GM06990 (cell line): ENCODE results near the gene MARK1.

Source experiments
- DNase-seq: peaks from one replicate; pipeline ENCODE4 v3.0.0-alpha.2; 2011; ENCODE audit not compliant: insufficient read length; ENCODE audit errors: extremely low read depth
- H3K27me3 ChIP-seq: replicated peaks from 2 replicates; pipeline ENCODE4 v1.6.0; 2011; ENCODE audit warnings: low read length; ENCODE audit not compliant: control insufficient read depth, insufficient read depth
- H3K36me3 ChIP-seq: 2 replicates; pipeline ENCODE4 v1.5.1; 2011; ENCODE audit warnings: low read length; ENCODE audit not compliant: control insufficient read depth, insufficient read depth
- H3K4me3 ChIP-seq: replicated peaks from 2 replicates; pipeline ENCODE4 v1.5.1; 2011; ENCODE audit warnings: low read depth, mild to moderate bottlenecking, control low read depth, low read length
- CTCF ChIP-seq: IDR thresholded peaks from 2 replicates; pipeline ENCODE4 v1.5.1; 2011; ENCODE audit warnings: low read length, control low read depth, mild to moderate bottlenecking, inconsistent platforms; ENCODE audit not compliant: insufficient read depth, poor library complexity, severe bottlenecking

The MARK1 gene

GRCh38 chr1:220706480-220706879 is 178.5 kb downstream of the MARK1 start:
- no peak for TF ChIP-seq CTCF
- no peaks in the 10 kb centered on the region for H3K27me3 ChIP-seq

GRCh38 chr1:220707160-220707559 is 179.2 kb downstream of the MARK1 start:
- DNase-seq = no peak
- no peak for TF ChIP-seq CTCF
- no peaks in the 10 kb centered on the region for H3K36me3 ChIP-seq

More at GRCh38 chr1:220706480-220706879, 178.5 kb downstream of the MARK1 start:
- H3K36me3 ChIP-seq = no peaks in the 10 kb centered on the region
- no peak for DNase-seq
- no peak overlapping the region for H3K4me3 ChIP-seq

GRCh38 chr1:220708244-220708643 is 180.3 kb downstream of the MARK1 start:
- DNase-seq = no peak
- Histone ChIP-seq H3K4me3 (no peak overlapping the region), H3K27me3 (no peaks in the 10 kb centered on the region), H3K36me3 (no peaks in the 10 kb centered on the region)
- no peak for TF ChIP-seq CTCF

More at GRCh38 chr1:220707160-220707559, 179.2 kb downstream of the MARK1 start:
- Histone ChIP-seq H3K27me3 (no peaks in the 10 kb centered on the region), H3K4me3 (no peak overlapping the region)

GRCh38 chr1:220708936-220709801 is 181.2 kb downstream of the MARK1 start:
- DNase-seq = no peak
- H3K4me3 ChIP-seq = no peak overlapping the region
- no peaks in the 10 kb centered on the region for H3K36me3 ChIP-seq
- TF ChIP-seq CTCF = no peak
- H3K27me3 ChIP-seq = no peaks in the 10 kb centered on the region

- H3K36me3 ChIP-seq = no peaks in the 10 kb centered on the region
- TF ChIP-seq CTCF = no peak
- no peak for DNase-seq
- H3K27me3 ChIP-seq = no peaks in the 10 kb centered on the region
- no peak overlapping the region for H3K4me3 ChIP-seq
Observed at GRCh38 chr1:220710333-220710732, 182.4 kb downstream of the MARK1 start.
